Peyer's patch (tissue), 4 donors: ENCODE measurements around the gene ABCF1.

Source experiments
- POLR2A ChIP-seq, 2 donors: fragments of 450-650 bp; IDR thresholded peaks; one replicate each; pipeline ENCODE4 v1.5.1; 2017; ENCODE audit warnings: antibody characterized with exemption in 2 of 2, mild to moderate bottlenecking in 2 of 2, moderate library complexity in 2 of 2
- TF ChIP-seq, protein P1 (sequence below), 6 experiments: fragments of 450-650 bp in 4 of 6; fragments of 200-600 bp in 2 of 6; sonication (generic) in 1 of 6; IDR thresholded peaks; one replicate each; pipeline ENCODE4 v1.5.1; 2017 to 2019; ENCODE audit warnings: antibody characterized with exemption in 6 of 6, mild to moderate bottlenecking in 3 of 6, moderate library complexity in 1 of 6

DNA sequence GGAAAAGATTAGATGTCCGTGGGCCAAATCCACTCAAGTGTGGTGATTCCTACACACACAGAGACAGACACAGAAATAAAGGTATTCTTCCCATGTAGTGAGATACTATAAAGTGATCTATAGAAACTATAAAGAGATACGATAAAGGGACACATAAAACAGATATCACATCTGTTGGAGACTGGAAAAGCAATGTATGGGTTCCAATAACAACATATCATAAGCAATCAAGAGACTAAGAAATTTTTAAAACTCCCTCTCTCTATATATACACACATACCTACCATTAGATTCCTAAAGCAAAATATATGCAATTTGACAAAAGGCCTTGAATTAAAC is 40.6 kb downstream of the ABCF1 start:
- TF ChIP-seq, protein P1, sequence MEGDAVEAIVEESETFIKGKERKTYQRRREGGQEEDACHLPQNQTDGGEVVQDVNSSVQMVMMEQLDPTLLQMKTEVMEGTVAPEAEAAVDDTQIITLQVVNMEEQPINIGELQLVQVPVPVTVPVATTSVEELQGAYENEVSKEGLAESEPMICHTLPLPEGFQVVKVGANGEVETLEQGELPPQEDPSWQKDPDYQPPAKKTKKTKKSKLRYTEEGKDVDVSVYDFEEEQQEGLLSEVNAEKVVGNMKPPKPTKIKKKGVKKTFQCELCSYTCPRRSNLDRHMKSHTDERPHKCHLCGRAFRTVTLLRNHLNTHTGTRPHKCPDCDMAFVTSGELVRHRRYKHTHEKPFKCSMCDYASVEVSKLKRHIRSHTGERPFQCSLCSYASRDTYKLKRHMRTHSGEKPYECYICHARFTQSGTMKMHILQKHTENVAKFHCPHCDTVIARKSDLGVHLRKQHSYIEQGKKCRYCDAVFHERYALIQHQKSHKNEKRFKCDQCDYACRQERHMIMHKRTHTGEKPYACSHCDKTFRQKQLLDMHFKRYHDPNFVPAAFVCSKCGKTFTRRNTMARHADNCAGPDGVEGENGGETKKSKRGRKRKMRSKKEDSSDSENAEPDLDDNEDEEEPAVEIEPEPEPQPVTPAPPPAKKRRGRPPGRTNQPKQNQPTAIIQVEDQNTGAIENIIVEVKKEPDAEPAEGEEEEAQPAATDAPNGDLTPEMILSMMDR (IDR thresholded peaks at IDR 0.05), result no peak
- TF ChIP-seq POLR2A (IDR thresholded peaks at IDR 0.05), result no peak
